Fibroblast of lung (primary cell): ENCODE data around the gene SLC24A3.

ENCODE experiments used
- EZH2 ChIP-seq: IDR thresholded peaks from 2 replicates; pipeline ENCODE4 v1.5.1; 2012; ENCODE audit warnings: low read length, control low read depth, mild to moderate bottlenecking; ENCODE audit errors: missing control alignments
- TF ChIP-seq, protein P1 (sequence below), 2 donors: IDR thresholded peaks in 1 of 2; conservative IDR thresholded peaks in 1 of 2; 1 replicate in 1 of 2; 2 replicates in 1 of 2; pipeline ENCODE4 v1.5.1; 2011 to 2012; ENCODE audit warnings: low read length in 2 of 2, control low read depth in 1 of 2, inconsistent platforms in 1 of 2, low read depth in 1 of 2, mild to moderate bottlenecking in 1 of 2

DNA sequence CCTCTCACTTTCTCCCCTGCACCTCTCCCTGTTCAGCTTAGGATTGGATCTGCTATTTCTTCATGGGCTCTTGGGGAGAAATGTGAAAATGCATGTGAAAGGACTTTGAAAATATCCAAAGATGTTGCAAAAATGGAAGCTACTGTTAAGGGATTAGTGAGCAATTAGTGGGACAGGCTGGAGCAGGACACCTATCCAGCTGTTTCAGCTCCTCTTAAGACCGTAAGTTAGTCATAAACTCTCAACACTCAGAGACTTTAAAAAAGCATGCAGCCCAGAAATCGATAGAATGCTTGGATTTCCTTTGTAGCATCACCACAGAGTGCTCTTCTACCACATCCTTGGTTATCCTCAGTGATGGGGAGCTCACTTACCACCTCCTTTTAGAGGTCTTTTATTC lies 88.7 kb downstream of the SLC24A3 start:
- TF ChIP-seq, protein P1, sequence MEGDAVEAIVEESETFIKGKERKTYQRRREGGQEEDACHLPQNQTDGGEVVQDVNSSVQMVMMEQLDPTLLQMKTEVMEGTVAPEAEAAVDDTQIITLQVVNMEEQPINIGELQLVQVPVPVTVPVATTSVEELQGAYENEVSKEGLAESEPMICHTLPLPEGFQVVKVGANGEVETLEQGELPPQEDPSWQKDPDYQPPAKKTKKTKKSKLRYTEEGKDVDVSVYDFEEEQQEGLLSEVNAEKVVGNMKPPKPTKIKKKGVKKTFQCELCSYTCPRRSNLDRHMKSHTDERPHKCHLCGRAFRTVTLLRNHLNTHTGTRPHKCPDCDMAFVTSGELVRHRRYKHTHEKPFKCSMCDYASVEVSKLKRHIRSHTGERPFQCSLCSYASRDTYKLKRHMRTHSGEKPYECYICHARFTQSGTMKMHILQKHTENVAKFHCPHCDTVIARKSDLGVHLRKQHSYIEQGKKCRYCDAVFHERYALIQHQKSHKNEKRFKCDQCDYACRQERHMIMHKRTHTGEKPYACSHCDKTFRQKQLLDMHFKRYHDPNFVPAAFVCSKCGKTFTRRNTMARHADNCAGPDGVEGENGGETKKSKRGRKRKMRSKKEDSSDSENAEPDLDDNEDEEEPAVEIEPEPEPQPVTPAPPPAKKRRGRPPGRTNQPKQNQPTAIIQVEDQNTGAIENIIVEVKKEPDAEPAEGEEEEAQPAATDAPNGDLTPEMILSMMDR (conservative IDR thresholded peaks at IDR 0.05 in 1 of 2, IDR thresholded peaks at IDR 0.05 in 1 of 2; ENCODE audit: low read depth in 1 of 2, low read length in 2 of 2), result no peak
- no peak for TF ChIP-seq EZH2
